KOPT-K1 (cell line): ENCODE data around the gene RIPK1.
"Not testable (repeated sequence)": the region's sequence is repeated elsewhere in the genome, so short reads cannot be mapped to it uniquely, and the experiment has no call there.

Experiments
- H3K27ac ChIP-seq: fragments of 200-600 bp; sonication (generic); 2 replicates; pipeline ENCODE4 v1.5.1; 2016; ENCODE audit warnings: antibody characterized with exemption, mild to moderate bottlenecking, low read depth, low read length; ENCODE audit not compliant: poor library complexity, severe bottlenecking
- H3K36me3 ChIP-seq: fragments of 200-600 bp; sonication (generic); 2 replicates; pipeline ENCODE4 v1.5.1; 2017; ENCODE audit warnings: antibody characterized with exemption, mild to moderate bottlenecking, low read length, moderate library complexity; ENCODE audit not compliant: insufficient read depth
- H3K9me3 ChIP-seq: fragments of 200-600 bp; sonication (generic); 2 replicates; pipeline ENCODE4 v1.5.1; 2017; ENCODE audit warnings: antibody characterized with exemption, low read length, mild to moderate bottlenecking; ENCODE audit not compliant: insufficient read depth, poor library complexity, severe bottlenecking

Gene RIPK1

GRCh38 chr6:3125815-3126214, 57.5 kb downstream of the RIPK1 start:
- Histone ChIP-seq H3K9me3 (no peaks in the 10 kb centered on the region), H3K27ac (no peak overlapping the region), H3K36me3 (0 out of 2 replicates have a peak, but pooled peaks cover 9% of the 10 kb centered on the region)

GRCh38 chr6:3128356-3129108, 60.2 kb downstream of the RIPK1 start:
- no peaks in the 10 kb centered on the region for H3K9me3 ChIP-seq
- H3K27ac ChIP-seq = no peak overlapping the region
- H3K36me3 ChIP-seq = 0 out of 2 replicates have a peak, but pooled peaks cover 9% of the 10 kb centered on the region

DNA sequence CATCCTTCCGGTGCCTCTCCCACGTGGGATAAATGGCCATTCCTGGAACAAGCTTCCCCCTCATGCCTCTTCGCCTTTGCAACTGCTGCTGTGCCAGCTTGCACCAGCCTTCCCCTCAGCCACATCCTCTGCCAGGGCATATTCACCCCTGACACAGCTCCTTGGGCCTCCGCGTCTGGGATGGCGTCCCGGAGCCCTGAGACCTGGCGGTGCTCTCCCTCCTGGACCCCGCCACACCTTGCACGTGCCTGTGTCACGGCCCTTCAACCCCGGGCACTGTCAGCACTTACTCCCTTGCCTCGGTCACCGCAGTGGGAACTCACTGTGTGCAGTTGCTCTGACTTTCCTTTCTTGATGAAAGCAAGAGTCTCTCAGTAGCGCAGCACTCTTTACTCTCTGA, 63.4 kb downstream of the RIPK1 start:
- H3K36me3 ChIP-seq = 0 out of 2 replicates have a peak, but pooled peaks cover 9% of the 10 kb centered on the region
- H3K9me3 ChIP-seq = no peaks in the 10 kb centered on the region
- no peak overlapping the region for H3K27ac ChIP-seq

- Histone ChIP-seq H3K27ac (no peak overlapping the region), H3K9me3 (no peaks in the 10 kb centered on the region), H3K36me3 (peaks cover 26% of the 10 kb centered on the region)
Observed at GRCh38 chr6:3133515-3133914, 65.2 kb downstream of the RIPK1 start.

GRCh38 chr6:3135668-3136291, 67.5 kb downstream of the RIPK1 start:
- H3K27ac ChIP-seq = no peak overlapping the region
- H3K9me3 ChIP-seq = no peaks in the 10 kb centered on the region
- peaks cover 38% of the 10 kb centered on the region for H3K36me3 ChIP-seq

GRCh38 chr6:3136292-3137011, 68.2 kb downstream of the RIPK1 start:
- no peaks in the 10 kb centered on the region for H3K9me3 ChIP-seq
- peaks cover 41% of the 10 kb centered on the region for H3K36me3 ChIP-seq
- no peak overlapping the region for H3K27ac ChIP-seq

- H3K36me3 ChIP-seq = peaks cover 41% of the 10 kb centered on the region
Observed at GRCh38 chr6:3137057-3137777, 68.9 kb downstream of the RIPK1 start.

GRCh38 chr6:3137873-3138272, 69.6 kb downstream of the RIPK1 start:
- not testable (repeated sequence) for H3K27ac ChIP-seq, H3K9me3 ChIP-seq
- peaks cover 43% of the 10 kb centered on the region for H3K36me3 ChIP-seq

More at GRCh38 chr6:3137057-3137777, 68.9 kb downstream of the RIPK1 start:
- Histone ChIP-seq H3K27ac (no peak overlapping the region), H3K9me3 (no peaks in the 10 kb centered on the region)

DNA sequence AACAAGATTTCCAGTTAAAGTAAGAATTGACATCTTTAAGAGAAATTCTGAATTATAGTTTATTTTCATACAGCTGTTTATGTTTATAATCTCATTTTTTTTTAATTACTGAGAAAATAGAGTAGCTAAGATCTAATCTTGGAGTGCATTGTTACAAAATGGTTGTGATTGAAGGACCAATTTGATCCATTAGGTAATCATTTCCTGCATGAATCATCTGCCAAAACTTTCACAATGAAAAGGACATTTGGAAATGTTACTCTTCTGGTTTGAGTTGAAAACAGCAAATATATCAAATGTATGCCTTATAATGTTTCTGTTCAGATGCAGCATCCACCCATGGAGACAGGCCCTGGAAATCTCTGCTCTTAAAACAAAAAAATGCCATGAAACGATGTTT, 70.0 kb downstream of the RIPK1 start:
- Histone ChIP-seq H3K9me3 (no peaks in the 10 kb centered on the region), H3K36me3 (peaks cover 48% of the 10 kb centered on the region), H3K27ac (no peak overlapping the region)

DNA sequence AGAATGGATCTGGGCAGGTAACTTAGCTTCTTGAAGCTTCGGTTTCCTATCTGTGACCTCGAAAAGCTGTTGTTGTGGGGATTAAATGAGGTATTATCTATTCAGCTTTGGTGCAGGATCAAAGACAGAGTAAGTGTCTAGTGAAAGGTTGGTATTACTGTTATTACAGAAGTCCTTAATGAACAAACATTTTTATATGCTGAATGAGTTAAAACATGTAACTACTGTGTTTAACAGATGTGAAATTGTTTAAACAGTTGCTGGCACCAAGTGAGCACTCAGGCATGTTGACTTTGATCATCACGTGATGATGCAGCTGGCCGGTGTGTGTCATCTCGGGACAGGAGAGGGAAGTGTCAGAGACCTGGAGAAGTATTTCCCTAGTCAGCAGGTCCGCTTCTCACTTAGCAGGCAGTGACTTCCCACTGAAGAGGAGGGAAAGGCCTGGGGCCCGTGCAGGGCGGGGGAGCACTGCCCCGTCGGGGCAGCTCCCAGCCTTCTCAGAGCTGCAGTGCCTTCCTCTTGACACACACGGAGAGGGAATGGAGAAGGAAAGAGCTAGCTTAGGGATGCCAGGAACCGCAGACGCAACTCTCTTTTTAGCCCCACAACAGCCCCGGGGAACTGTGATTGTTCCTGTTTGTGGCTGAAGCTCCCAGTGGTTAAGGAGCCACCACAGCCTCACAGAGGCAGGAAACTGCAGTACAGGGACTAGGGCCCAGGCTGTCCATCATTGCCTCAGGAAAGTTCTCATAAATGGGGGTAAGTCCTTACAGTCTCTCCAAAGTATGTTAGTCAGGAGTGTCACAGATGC, 71.0 kb downstream of the RIPK1 start:
- no peaks in the 10 kb centered on the region for H3K9me3 ChIP-seq
- H3K27ac ChIP-seq = no peak overlapping the region
- peaks cover 52% of the 10 kb centered on the region for H3K36me3 ChIP-seq

- Histone ChIP-seq H3K9me3 (no peaks in the 10 kb centered on the region), H3K27ac (no peak overlapping the region), H3K36me3 (peaks cover 52% of the 10 kb centered on the region)
Observed at GRCh38 chr6:3140201-3140600, 71.9 kb downstream of the RIPK1 start.

DNA sequence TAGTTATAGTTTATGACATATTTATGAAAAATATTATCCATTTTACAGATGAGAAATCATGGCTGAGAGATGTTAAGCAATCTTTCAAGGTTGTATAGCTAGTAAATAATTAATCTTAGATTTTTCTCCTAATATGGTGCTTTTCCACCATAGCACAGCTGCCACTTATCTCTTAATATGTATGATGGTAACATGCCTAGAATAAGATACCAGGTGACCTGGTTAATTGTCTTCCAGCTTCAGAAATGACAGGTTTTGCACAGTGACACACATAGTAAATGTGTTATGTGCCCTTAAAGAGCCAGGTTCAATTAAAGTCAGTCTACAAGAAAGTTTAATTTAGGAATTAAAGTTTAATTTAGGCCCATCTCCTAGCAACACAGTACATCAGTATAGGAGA, 74.2 kb downstream of the RIPK1 start:
- H3K9me3 ChIP-seq = no peaks in the 10 kb centered on the region
- peaks cover 48% of the 10 kb centered on the region for H3K36me3 ChIP-seq
- no peak overlapping the region for H3K27ac ChIP-seq

DNA sequence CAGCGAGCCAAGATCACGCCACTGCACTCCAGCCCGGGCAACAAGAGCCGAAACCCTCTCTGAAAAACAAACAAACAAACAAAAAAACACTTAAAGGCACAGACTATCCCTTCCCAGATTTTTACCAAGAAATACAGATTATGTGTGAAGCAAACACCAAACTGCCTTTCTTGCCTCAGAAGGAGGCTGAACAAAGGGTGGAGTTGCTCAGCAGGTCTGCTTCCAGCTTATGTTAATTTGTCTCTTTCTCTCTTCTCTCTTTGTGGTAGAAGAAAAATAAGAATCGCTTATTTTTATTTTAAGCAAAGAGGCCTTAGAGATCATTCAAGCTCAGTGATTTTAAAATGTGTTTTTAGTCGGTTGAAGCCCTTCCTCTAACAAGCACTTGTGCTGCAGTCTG, 74.9 kb downstream of the RIPK1 start:
- no peaks in the 10 kb centered on the region for H3K9me3 ChIP-seq
- peaks cover 48% of the 10 kb centered on the region for H3K36me3 ChIP-seq
- no peak overlapping the region for H3K27ac ChIP-seq

GRCh38 chr6:3144571-3144970, 76.3 kb downstream of the RIPK1 start:
- Histone ChIP-seq H3K27ac (no peak overlapping the region), H3K9me3 (no peaks in the 10 kb centered on the region), H3K36me3 (peaks cover 34% of the 10 kb centered on the region; the same call in 1 of the 2 replicates)
